Tibial artery (tissue), 4 donors: Measurements from ENCODE around the gene HTR4.
"Not testable (repeated sequence)": the region's sequence is repeated elsewhere in the genome, so short reads cannot be mapped to it uniquely, and the experiment has no call there.

ENCODE experiments used
- DNase-seq, 2 donors: peaks; one replicate each; pipeline ENCODE4 v3.0.0-alpha.2; 2019
- H3K27ac ChIP-seq, 2 donors: fragments of 200-600 bp; sonication (generic) in 1 of 2; 1 replicate in 1 of 2; 2 replicates in 1 of 2; pipeline ENCODE4 v1.5.1; 2018 to 2019; ENCODE audit warnings: mild to moderate bottlenecking in 1 of 2
- H3K27me3 ChIP-seq, 2 donors: fragments of 200-600 bp; sonication (generic) in 1 of 2; one replicate each; pipeline versions ENCODE4 v1.5.1 to v1.6.0; 2016 to 2019
- H3K36me3 ChIP-seq, 3 donors: fragments of 200-600 bp; sonication (generic) in 2 of 3; one replicate each; pipeline ENCODE4 v1.5.1; 2016 to 2019; ENCODE audit warnings: mild to moderate bottlenecking in 2 of 3
- H3K4me1 ChIP-seq, 4 donors: fragments of 200-600 bp; sonication (generic) in 2 of 4; 1 replicate in 3 of 4; 2 replicates in 1 of 4; pipeline ENCODE4 v1.5.1; 2016 to 2019
- H3K4me3 ChIP-seq, 2 donors: fragments of 200-600 bp; sonication (generic) in 1 of 2; 1 replicate in 1 of 2; 2 replicates in 1 of 2; pipeline ENCODE4 v1.5.1; 2018 to 2019; ENCODE audit warnings: mild to moderate bottlenecking in 2 of 2
- H3K9me3 ChIP-seq, 3 donors: fragments of 200-600 bp; sonication (generic) in 1 of 3; one replicate each; pipeline ENCODE4 v1.5.1; 2016 to 2019
- CTCF ChIP-seq, 2 experiments: fragments of 200-600 bp in 1 of 2; fragments of 450-650 bp in 1 of 2; IDR thresholded peaks; one replicate each; pipeline ENCODE4 v1.5.1; 2017 to 2019; ENCODE audit warnings: antibody characterized with exemption in 2 of 2, mild to moderate bottlenecking in 1 of 2, moderate library complexity in 1 of 2
- intact Hi-C: fragments of 100-400 bp; cut with DNase I; formaldehyde crosslinking; loops from one replicate; pipeline ENCODE4 v1.15.0; 2023; ENCODE audit warnings: low total_unique reads

Gene HTR4

GRCh38 chr5:148532969-148533670 lies 121.2 kb downstream of the HTR4 start:
- Histone ChIP-seq H3K27ac (no peak overlapping the region), H3K36me3 (no peaks in the 10 kb centered on the region), H3K27me3 (no peaks in the 10 kb centered on the region), H3K4me3 (no peak overlapping the region), H3K4me1 (no peaks in the 10 kb centered on the region), H3K9me3 (peaks cover 0 to 21% (median 19%) of the 10 kb centered on the region in 3 donors)
- intact Hi-C loops, result no loop called here
- TF ChIP-seq CTCF (IDR thresholded peaks at IDR 0.05), result no peak
- DNase-seq, result no peak

GRCh38 chr5:148529450-148529849 lies 124.9 kb downstream of the HTR4 start:
- H3K36me3 ChIP-seq, H3K4me1 ChIP-seq, intact Hi-C loops, H3K27me3 ChIP-seq, H3K4me3 ChIP-seq, H3K27ac ChIP-seq, DNase-seq: not testable (repeated sequence)
- H3K9me3 ChIP-seq, result peaks cover 0 to 21% (median 19%) of the 10 kb centered on the region in 3 donors

- intact Hi-C loops, result no loop called here
- no peak for TF ChIP-seq CTCF (IDR thresholded peaks at IDR 0.05)
- Histone ChIP-seq H3K4me3 (no peak overlapping the region), H3K4me1 (no peaks in the 10 kb centered on the region), H3K9me3 (peaks cover 0 to 10% (median 9%) of the 10 kb centered on the region in 3 donors), H3K27me3 (no peaks in the 10 kb centered on the region), H3K36me3 (no peaks in the 10 kb centered on the region), H3K27ac (no peak overlapping the region)
- no peak for DNase-seq
These were observed 129.6 kb downstream of the HTR4 start for GRCh38 chr5:148524721-148525120.

GRCh38 chr5:148523139-148523538 lies 131.2 kb downstream of the HTR4 start:
- no peak for TF ChIP-seq CTCF (IDR thresholded peaks at IDR 0.05)
- intact Hi-C loops, result no loop called here
- Histone ChIP-seq H3K9me3 (no peaks in the 10 kb centered on the region), H3K4me1 (no peaks in the 10 kb centered on the region), H3K4me3 (no peak overlapping the region), H3K36me3 (no peaks in the 10 kb centered on the region), H3K27ac (no peak overlapping the region), H3K27me3 (no peaks in the 10 kb centered on the region)
- DNase-seq, result no peak

- Histone ChIP-seq H3K36me3 (no peaks in the 10 kb centered on the region), H3K9me3 (no peaks in the 10 kb centered on the region), H3K27ac (no peak overlapping the region), H3K4me3 (no peak overlapping the region), H3K4me1 (no peaks in the 10 kb centered on the region), H3K27me3 (no peaks in the 10 kb centered on the region)
- intact Hi-C loops, result no loop called here
- no peak for DNase-seq
- no peak for TF ChIP-seq CTCF (IDR thresholded peaks at IDR 0.05)
These were observed 138.9 kb downstream of the HTR4 start for GRCh38 chr5:148515460-148515859.

GRCh38 chr5:148514344-148514743 lies 140.0 kb downstream of the HTR4 start:
- no peak for TF ChIP-seq CTCF (IDR thresholded peaks at IDR 0.05)

More at GRCh38 chr5:148514344-148514743, 140.0 kb downstream of the HTR4 start:
- DNase-seq, result no peak
- intact Hi-C loops, result no loop called here
- Histone ChIP-seq H3K4me1 (no peaks in the 10 kb centered on the region), H3K27ac (no peak overlapping the region), H3K4me3 (no peak overlapping the region), H3K36me3 (no peaks in the 10 kb centered on the region), H3K27me3 (no peaks in the 10 kb centered on the region), H3K9me3 (no peaks in the 10 kb centered on the region)
